Measurements from ENCODE around the gene MORC2.

The MORC2 gene

DNA sequence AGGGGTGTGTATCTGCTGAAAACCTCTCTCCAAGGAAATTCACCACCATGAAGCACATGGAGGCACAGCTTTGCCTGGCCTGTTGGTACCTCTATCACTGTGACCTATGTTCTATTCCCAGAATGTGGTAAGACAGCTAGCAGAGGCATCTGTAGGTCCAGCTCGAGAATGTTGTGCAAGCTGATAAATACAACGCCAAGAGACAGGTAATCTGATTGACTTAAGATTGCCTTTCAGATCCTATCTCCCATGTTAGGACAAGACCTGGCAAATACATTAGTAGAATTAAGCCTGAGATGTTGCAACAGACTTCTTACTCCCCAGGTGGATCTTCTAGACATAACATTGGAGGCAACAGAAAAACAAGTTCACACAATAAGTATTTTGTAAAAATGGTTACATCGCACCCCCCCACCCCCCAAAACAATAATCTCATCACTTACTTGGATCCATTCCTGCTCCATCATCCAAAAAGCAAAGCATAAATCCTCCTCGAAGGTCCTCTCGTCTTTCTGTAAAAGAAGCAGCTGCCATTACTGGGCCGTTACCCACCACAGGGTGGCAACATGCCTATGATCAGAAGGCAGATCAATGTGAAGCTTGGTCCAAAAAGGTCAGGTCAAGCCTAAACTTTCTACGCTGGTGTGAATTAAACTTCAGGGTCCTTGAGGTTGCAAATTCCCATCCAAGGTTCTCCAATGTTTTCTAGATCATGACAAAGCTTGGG lies 18.5 kb downstream of the MORC2 start:
- no peak for DNase-seq (ENCODE audit: low read depth in 2 of 2)

DNA sequence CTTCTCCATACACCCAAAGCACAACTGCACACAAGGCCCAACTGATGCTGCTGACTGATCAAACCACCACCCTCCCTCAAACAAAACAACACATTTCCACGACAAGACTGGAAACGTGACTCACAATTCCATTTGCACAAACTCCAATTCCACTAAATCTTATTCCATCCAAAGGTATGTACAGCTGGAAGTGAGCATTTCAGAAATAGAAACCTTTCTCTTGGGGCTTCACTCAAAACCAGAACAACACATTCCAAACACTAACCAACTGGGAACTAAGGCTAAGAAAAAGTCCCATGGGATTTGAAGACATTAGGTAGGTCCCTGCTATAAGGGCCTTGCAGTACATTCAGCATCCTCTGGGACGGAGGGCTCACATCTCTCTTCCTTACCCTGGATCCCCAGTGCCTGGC lies 19.6 kb downstream of the MORC2 start:
- DNase-seq (ENCODE audit: low read depth in 2 of 2), result no peak

DNA sequence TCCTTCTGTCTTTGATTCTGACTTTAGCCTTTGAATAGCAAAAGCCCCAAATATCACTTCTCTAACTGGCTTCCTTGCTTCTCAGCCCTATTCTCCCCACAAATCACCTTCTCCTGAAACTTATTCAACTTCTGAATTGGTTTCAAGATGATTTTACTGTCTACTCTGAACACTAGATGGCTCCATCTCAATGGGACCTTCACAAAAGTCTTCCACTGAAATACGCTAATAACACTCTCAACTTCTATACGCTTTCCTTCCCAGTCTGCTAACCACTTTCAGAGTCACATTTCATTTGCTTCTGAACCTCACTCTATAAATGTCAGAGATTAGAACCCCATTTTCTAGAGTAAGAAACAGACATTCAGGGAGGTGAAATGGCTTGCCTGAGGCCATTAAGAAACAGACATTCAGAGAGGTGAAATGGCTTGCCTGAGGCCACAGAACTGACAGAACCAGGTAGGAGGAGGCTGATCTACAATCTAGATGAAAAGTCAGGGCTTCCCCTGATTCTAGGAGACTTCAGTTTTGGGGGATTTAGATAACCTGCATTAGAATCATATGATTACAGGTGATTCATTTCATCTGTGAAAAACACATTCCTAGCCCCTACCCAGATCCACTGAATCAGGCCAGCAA lies 20.6 kb downstream of the MORC2 start:
- no peak for DNase-seq (ENCODE audit: low read depth in 2 of 2)

DNA sequence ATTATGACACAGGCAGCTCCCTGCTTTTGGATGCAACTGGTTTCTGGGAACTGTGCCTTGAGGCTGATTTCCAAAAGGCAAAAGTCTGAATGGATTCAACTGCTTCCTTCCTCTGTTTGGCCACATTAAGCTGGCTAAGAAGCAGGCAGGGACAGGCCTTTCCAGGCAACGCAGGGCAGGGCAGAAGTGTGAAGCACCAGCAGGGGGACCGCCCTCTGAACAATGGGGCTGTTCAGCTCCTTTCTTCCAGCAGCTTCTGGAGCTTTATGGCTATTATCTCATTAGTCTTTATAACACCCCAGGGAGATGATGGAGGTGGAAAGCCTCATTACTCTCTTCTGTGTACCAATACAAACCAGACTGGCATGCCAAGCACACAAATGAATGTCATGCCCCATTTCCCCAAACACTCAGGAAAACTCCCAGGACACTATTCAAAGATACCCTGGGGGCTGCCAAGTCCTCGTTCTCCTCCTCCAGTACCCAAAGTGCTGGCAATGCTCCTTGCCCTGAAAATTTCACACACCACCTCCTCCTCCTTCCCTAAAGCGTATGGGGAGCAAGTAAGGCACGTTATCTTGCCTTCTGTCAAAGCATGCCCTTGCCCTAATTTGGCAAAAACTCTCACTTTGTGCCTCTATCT lies 21.3 kb downstream of the MORC2 start:
- no peak for DNase-seq (ENCODE audit: low read depth in 2 of 2)

DNA sequence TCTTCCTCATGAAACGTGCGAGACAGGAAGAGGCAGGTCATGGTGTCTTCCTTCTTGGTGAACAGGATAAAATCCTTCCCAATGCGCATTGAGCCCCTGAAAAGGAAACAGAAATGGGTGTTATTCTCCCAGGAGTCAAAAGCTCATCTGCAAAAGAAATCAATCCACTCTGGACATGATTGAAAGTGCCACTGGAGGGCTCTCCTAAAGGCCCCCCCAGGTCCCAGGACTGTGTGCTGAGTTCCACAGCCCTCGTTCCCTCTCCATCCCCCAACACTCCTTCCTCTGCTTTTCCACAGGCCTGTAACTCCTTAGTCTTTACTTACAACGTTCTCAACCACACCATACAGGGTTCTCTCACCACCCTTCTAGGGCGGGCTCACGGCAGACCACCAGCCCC lies 22.2 kb downstream of the MORC2 start:
- no peak for DNase-seq (ENCODE audit: low read depth in 2 of 2)

DNA sequence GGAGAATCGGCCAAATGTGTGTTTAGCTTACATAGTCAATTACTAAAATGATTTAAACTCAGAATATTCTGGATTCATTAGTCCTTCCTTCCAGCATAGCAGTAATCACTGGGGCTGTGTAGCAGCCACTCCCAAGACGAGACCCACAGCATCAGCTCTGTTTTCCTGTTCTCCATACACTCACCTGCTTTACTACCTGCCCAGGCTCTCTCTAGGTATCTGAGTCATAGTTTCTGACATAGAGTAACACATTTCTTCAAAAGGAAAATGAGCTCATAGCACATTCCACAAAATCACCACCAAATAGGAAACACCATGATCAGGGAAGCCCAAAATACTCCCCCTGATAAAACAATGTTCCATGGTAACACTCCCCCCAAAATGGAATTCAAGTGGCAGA lies 22.9 kb downstream of the MORC2 start:
- no peak for DNase-seq (ENCODE audit: low read depth in 2 of 2)

DNA sequence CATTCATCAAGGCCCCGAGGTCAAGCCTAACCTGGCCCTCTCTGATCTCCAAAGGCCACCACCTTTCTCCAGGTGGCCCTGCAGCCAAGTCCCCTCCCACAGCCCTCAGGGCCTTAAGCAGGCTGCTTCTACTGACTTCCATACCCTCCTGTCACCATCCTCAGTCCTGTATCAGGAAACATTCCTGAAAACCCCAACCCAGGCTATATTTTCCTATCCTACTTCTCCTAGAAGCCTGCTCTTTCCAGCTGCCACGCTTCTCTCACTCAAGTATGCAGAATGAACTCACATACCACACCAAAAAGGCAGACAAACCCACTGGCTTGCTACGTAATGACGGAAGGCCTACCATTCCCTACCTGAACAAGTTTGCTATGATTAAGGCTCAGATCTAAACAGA lies 23.6 kb downstream of the MORC2 start:
- DNase-seq (ENCODE audit: low read depth in 2 of 2), result no peak

DNA sequence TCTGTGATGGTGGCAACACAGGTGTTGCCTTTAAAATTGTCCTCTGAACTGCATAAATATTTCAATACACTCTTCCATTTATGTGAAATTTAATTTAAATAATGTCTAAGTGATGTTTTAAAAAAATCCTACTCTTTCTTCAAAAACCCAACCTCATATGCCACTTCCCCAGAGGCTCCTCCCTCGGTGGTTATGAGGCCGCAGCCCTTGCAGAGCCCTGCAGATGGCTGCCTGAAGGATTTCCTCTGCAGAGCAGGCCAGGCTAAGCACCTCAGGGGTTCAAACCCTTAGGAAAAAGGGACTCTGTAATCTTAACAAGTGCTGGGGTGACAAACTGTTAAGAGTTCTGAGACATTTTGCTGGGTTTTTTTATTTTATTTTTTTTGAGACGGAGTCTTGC lies 25.2 kb downstream of the MORC2 start:
- DNase-seq (ENCODE audit: low read depth in 2 of 2), result peak in 1 of 2 donors; percentile 25

DNA sequence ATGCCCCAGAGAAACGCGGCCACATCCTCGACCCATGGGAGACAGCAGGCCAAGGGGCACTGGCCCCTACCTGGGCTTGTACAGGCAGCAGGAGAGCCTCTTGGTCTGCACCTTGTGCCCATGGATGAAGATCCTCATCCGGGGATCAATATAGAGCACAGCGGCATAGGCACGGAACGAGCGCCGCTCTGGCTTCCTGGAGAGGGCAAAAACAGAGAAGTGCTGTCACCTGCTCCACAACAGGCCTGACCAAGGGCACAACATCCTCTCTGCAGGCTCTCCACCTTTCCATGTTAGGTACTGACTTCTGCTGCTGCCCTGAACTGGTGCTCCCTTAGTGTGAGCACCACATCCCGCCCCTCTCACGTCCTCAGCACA lies 27.2 kb downstream of the MORC2 start:
- no peak for DNase-seq (ENCODE audit: low read depth in 2 of 2)

DNA sequence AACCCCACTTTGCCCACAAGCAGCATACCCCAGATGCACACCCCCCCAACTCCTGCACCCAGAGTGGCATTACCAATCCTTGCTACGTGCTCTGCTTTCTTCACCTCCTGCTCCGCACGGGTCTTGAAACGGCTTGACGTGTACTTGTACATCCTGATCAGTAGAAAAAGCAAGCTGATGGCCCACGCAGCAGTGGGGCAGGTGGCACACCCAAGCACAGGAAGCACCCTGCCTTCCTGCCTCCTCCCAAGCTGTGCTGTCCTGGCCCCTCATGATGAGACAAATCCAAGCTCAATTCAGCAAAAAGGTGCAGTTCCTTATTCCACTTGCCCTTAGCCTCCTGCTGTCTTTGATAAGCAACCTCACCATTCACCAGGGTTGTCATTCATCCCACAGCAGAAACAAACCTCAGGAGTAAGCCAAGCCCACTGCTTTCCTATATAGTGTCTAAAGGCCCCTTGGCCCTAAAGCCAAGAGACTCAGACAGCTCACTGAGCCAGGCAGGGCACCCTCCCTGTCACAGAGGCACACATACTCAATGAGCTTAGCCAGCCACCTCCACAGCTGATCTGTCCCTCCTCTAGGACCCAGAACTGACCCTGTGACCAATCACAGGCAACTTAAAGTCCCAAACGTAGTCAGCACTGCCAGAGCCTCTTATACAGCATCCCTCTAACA lies 27.8 kb downstream of the MORC2 start:
- DNase-seq (ENCODE audit: low read depth in 2 of 2), result no peak

DNA sequence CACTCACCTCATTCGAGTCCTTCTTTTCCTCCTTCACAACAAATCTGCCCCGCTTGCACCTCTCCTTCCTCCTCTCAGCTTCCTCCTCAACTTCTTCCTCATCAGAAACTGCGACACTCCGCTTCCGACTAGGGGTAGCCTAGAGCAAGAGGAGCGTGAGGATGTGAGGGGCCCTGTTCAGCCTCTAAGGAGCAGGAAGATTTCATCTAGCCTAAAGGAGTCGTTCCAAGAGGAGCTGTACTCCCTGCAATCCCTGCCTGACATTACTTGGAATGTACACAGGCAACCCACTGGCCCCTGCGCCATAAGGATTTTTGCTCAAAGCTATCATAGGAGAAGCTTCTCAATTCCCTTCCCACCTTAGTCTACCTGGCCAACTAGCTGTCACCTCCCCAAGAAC lies 34.5 kb downstream of the MORC2 start:
- DNase-seq (ENCODE audit: low read depth in 2 of 2), result no peak

DNA sequence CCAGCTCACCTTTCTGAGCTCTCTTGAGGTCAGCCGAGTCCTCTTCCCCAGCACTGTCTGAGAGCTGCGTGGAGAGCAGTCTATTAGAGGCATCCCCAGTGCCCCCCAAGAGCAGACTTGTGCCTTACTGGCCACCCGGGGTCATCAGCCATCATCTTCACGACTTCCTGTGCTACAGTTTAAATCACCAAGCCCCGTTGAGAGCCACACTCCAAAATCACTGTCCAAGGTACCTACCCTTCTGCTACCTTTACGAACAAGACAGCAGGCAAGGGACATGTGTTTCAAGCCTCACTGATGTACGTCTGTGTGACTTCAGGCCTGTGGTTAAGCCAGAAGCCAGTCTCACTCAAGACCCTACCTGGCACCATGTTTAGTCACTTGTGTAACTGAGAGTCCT lies 35.1 kb downstream of the MORC2 start:
- DNase-seq (ENCODE audit: low read depth in 2 of 2), result no peak

DNA sequence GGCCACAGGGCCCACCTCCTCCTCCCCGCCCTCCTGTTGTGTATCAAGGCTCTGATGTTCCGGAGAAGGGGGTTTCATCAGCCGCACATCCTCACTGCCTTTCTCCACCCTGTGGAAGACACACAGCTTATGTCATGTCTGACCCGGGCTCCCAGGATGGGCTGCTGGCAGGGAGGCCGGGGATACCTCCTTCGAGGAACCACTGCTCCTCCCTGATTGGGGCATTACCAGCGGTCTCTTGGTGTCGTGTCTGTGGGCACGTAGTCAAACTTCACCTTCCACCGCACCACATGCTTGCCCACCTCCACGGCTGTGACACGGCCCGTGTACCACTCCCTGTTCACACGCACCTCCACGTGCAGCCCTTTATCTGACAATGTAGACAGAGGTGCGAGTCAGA lies 35.9 kb downstream of the MORC2 start:
- no peak for DNase-seq (ENCODE audit: low read depth in 2 of 2)

DNA sequence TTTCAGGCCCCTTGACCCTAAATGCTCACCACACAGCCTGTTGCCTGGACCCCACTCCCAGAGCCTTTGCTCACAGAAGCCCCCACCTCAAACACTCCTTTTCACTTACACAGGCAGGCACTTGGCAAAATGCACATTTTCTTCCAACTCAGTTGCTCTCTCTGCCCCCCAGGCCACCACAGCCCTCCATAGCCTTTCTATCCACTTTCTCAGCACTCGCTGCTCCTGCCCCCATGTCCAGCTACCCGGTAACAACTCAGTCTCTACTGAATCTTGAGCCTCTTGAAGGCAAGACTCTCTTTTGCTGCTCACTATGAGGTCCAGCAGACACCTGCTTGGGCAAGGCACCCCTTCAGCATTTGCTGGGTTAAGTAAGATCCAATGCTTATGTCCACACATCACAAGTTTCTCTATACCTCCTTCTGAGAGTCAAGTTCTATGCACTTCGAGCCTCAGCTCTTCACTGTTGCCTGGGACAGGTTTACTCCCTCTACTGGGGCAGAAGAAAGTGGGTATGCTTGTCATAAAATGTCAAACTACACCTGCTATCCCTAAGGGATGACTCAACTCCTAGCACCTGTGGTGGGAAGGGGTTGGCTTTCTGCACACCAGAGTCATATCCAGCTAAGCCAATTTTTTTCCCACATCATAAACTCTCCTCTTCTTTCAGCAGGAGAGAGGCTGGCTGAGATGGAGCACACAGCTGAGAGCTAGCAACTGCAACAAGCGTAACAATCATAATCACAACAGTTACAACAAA lies 36.9 kb downstream of the MORC2 start:
- no peak for DNase-seq (ENCODE audit: low read depth in 2 of 2)

DNA sequence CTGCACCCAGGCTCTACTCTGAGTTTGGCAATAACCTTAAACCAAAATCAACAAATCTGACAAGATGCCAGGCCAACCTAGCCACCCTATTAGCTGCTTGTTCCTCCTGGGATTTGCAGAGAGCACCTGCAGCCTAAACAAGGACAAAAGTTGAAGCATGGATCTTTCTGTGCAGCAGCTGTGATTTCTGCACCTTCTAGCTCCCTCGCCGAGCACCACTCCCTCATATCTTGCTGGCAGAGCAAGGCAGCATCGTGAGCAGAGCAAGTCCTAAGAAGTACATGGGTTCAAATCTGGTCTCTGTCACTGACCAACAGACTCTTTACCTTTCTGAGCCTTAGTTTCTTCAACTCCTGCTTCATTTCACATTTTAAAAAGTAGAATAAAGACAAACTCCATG lies 38.3 kb downstream of the MORC2 start:
- no peak for DNase-seq (ENCODE audit: low read depth in 2 of 2)

DNA sequence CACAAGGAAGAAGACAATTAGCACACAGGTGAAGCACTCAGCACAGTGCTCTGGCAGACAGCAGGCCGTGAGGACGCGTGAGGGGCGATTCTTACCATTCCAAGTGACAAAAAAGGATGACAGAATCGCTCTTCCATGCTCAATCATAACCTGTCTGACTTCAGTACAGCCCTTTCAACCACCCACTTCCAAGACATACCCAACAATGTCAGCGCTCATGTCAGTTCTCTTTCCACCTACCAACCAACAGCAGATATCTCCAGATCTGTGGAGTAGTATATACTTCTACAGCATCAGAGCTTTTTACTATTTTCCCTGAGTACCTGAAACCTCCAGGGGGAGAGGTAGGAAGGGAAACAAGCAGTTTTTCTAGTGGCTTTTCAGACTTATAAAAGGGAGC lies 40.2 kb downstream of the MORC2 start:
- no peak for DNase-seq (ENCODE audit: low read depth in 2 of 2)

DNA sequence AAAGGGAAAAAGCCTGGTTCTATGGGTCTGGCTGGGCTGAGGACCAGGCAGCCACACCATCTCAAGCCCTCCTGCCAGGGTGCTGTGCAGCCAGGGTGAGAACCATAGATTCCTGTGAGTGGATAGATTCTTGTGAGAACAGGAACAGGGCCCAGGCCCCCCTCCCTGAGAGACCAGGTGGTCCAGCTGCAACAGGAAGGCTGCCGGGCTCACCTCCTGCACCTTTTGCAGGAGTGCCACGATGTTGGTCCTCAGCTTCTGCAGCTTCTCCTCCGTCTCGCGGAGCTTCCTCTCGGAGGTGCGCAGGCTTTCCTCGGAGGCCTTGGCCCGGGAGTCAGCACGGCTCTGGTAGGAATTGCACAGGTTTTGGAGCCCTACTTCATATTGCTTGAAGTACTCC lies 40.8 kb downstream of the MORC2 start:
- no peak for DNase-seq (ENCODE audit: low read depth in 2 of 2)

DNA sequence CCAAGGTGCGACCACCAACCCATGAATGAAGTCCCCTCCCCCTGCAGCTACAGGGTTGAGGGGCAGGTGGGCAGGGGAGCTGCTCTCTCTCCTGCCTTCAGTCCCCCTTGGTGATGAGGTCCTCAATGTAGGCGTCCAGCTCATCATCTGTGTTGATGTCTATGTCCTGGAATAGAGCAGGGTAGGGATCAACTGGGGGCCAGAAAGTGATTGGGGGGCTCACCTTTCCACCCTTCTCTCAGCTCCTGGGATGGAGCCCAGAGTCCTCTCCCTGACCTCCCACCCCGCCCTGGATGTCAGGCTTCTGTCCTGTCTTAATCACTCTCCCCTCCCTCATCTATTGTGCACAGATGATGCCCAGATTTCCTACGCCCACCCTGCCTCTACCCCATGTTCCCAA lies 41.9 kb downstream of the MORC2 start:
- DNase-seq (ENCODE audit: low read depth in 2 of 2), result no peak

DNA sequence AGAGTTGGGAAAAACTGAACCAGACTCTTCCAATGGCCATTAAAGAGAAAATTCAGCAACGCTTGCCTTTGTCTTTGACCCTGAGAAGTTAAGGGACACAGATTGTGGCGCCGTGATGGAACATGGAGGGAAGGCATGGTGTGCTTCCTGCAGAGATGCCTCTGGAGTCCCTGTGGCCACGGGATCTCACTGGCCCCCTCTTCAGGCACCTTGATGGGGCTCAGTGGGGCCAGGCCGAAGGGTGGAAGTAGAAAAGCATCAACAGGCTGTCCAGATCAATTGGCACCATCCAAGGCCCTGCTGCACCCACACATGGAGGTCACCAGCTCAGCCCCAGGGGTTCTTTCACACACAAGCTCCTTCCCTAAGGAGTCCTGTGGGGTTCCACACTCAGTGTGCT lies 42.9 kb downstream of the MORC2 start:
- no peak for DNase-seq (ENCODE audit: low read depth in 2 of 2)

DNA sequence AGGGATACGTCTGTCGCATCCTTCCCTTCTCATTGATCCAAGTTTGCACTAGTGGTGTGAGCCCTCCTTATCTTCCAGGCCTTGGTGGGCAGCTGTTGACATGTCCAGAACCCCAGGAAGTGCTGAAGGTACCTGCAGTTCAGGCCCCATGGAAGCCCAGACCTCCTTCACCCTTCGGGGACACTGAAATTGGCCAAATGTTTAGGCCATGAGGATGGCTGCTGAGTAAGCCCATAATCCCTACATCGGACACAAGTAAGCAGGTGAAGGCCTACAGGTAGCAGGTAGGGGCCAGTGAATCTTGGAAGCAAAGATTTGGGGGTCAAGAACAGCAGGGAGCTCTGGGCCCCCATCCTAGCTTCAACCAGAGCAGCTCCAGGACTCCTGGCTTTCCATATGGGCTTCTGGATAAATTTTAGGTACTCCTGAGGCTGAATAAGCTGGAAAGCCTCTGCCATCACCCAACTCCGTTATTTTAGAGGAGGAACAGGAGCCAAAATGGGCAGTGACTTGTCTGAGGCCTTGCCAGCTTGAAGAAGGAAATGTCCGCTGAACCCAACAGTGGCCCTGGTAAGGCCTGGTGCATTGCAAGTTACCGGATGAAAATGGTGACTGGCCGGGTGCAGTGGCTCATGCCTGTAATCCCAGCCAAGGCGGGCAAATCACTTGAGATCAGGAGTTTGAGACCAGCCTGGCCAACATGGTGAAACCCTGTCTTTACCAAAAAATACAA lies 45.2 kb downstream of the MORC2 start:
- no peak for DNase-seq (ENCODE audit: low read depth in 2 of 2)

DNA sequence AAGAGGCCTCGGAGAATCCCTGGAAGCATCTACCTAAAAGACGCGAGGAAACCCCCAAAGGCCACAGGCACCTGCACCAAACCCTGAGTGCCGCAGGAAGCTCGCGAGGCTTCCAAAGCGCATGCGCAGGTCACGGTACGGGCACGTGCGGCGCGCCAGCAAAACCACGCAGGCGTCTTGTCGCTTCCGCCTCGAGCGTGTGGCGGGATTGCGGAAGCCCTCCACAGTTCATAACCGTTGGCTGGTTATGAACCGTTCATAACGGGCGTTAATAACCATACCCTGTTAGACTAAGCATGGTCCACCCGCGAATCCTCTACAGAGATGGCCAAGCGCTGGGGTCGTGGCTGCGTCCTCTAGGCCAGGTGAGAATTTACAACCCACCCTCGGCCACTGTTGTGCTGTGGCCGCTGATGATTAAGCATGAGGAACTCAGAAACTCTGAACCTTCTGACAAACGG lies 46.4 kb downstream of the MORC2 start:
- DNase-seq (ENCODE audit: low read depth in 2 of 2), result peak; percentile 49 to 67

Measured in stimulated activated CD8-positive, alpha-beta memory T cell treated with anti-CD3 and anti-CD28 coated beads, Interleukin-7, amount 100 ng/mL, for 1 hour (primary cell).